HG02981 (cell line): ENCODE results near the gene TOMM5.

Experiments
- ATAC-seq: cut with Tn5 transposase; IDR thresholded peaks from one replicate; pipeline ENCODE4 v1.9.1; 2021; ENCODE audit warnings: mild to moderate bottlenecking, moderate library complexity; ENCODE audit not compliant: unreplicated experiment

TOMM5 gene

DNA sequence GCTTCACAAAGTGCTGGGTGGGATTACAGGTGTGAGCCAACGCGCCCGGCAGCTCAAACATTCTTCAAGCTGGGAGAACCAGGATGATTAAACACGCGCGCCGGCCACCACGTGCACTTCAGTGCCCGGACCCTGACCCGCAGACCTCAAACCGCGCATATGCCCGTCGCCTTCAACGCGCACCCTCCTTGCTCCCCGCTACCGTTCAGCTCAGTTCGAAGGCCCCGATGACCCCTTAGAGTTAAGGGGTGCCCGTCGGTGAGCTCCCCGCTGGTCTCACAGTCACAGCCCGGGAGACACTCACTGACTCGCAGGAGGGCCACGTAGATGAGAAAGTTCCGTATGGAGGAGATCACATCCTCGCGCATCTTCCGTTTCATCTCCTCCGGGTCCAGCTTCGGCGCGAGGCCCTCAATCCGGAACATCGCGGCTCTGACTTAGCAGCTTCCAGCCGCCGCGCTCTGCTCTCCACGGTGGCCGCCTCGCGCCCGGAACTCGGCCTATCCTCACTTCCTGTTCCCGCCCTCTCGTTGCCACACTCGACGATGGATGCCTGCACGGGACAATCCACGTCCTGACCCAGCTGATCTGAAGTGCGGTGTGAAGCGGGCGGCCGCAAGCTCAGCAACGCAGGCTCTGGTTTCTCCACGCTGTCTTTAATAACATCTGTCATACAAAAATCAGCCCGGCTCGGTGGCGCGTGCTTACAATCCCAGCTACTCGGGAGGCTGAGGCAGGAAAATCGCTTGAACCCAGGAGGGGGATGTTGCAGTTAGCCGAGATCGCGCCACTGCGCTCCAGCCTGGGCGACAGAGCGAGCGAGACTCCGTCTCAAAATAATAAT lies at the start of gene TOMM5:
Gene TOMM5, minus strand, starts transcription at position 490 of the 844 bp plus-strand sequence. Its CDS starts 65 bp downstream, at position 425.
- peak; percentile 85 for ATAC-seq

DNA sequence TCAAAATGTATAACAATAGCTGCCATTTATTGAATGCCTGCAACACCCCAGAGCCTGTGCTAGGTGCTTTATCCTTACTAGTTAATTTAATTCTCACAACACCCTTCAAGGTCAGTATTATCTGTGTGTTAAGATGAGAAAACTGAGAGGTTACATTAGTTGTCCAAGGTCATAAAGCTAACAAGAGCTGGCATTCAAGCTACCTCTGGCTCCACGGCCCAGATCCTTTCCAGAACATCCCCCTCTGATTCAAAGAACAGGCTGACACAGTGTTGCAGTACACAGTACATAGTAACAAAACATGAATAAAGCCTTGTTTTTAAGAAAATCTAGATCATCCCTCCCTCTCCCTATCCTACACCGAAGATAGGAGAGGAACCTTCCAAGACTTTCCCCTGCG lies 48.9 kb upstream of the TOMM5 start:
- no peak for ATAC-seq

- ATAC-seq, result no peak
Measured at GRCh38 chr9:37640246-37640645, 47.8 kb upstream of the TOMM5 start.

- no peak for ATAC-seq
Measured at GRCh38 chr9:37639841-37640240, 47.4 kb upstream of the TOMM5 start.

DNA sequence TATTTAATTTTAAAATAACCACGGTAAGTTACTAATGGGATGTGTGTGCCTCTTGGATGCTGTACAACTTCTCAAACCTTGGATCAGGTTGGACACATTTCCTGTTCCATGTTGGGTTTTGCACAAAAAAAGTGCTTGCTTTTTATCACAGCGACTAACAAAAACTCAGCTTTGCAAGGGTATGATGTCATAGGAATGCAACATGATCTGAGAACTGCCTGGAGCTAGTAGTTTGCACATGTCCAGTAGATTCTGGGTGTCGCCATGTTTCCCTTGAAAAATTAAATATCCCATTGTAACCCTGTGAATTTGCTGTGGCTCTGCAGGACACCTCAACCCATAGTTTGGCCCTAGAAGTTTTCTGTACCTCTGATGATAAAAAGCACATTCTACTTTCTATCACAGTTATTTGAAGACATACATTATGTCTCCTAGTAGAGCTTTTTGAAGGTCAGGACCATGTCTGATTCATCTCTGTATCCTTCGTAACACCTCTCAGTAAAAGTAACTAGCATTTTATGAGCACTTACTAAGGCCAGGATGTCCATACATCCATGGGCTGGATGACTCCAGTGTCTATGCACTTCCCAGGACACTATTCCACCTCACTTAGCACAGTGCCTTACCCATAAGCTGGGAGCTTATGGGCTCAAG lies 46.8 kb upstream of the TOMM5 start:
- ATAC-seq, result no peak

DNA sequence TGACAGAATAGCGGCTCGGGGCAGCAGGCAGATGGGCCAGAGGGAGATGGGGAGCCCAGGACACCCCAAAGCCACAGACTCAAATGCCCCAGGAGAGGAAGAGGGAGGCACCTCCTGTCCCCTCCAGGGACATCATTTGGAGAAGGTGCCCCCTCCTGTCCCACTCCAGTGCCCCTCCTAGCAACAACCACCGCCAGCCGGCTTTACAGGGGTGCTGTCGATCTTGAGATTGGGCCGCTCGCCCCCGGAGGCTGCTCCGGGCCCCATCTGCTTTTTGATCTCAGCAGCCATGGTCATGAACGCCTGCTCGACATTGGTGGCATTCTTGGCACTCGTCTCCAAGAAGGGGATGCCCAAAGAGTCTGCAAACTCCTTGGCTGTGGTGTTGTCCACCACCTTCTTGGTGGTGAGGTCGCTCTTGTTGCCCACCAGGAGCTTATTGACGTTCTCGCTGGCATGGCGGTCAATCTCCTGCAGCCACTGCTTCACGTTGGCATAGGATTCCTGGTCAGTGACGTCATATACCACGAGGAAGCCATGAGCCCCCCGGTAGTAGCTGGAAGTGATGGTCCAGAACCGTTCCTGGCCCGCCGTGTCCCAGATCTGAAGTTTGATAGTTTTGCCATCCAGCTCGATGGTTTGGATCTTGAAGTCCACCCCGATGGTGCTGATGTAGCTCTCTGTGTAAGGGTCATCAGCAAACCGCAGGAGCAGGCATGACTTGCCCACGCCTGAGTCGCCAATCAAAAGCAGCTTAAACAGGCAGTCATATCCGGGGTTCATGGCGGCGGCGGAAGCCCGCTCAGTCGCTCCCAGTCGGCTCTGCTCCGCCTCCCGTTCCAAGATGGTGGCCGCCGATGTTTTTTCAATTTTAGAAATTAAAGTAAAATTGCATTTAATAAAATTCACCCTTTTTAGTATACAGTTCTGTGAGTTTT lies 44.4 kb upstream of the TOMM5 start:
- no peak for ATAC-seq

- ATAC-seq, result no peak
Measured at GRCh38 chr9:37635808-37636207, 43.4 kb upstream of the TOMM5 start.

- no peak for ATAC-seq
Measured at GRCh38 chr9:37632479-37632878, 40.1 kb upstream of the TOMM5 start.

DNA sequence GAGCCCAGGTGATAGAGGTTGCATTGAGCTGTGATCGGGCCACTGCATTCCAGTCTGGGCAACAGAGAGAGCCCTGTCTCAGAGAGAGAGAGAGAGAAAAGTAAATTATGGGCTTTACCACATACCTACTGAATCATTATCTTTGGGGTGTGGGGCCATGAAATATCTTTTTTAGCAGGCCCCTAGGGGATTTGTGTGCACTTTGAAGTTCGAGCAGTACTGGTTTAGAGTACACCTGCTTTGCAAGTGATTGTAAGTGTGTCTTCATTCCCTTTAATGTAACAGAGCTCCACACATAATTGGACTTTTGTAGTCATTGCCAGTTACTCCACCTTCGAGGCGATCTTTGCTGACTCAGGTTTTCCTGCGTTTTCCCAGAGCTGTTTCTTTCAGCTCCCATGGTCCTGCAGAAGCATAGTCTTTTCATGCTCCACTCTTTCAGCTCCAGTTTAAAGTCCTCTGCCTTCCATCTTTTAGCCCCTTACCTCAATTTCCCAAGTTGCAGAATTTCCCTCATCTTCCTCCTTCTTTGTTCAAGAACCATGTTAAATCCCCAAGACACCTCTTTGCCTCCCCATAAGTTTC lies 34.4 kb upstream of the TOMM5 start:
- ATAC-seq, result no peak

DNA sequence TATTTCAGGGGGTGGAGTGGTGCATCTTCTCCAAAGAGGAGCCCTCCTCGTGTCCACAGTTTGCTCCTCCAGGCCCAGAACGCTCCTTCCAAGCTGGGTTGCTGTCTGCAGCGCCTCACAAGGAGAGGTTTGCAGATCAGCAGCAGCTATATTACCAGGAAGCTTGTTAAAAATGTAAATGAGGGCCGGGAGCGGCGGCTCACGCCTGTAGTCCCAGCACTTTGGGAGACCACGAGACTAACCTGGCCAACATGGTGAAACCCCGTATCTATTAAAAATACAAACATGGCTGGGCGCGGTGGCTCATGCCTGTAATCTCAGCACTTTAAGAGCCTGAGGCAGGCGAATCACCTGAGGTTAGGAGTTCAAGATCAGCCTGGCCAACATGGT lies 33.4 kb upstream of the TOMM5 start:
- ATAC-seq, result no peak

GRCh38 chr9:37625036-37625757 lies 32.8 kb upstream of the TOMM5 start:
- no peak for ATAC-seq

DNA sequence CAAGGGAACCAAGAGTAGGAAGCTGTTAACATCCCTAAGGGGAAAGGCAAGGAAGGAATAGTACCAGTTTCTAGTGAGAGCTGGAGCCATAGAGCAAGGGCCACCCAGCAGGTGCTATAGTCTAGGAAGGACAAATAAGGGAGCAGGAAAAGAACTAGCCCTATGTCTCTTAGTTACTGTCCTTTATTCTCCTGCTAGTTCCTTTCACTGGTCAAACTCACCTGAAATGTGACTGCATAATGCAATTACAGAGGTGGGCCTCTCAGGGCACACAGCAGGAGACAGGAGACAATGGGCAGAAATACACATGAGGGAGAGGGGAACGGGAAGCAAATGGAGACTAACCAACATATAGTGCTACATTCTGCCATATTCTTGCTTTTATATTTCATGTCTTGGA lies 31.7 kb upstream of the TOMM5 start:
- no peak for ATAC-seq

- no peak for ATAC-seq
Measured at GRCh38 chr9:37623267-37623666, 30.9 kb upstream of the TOMM5 start.

DNA sequence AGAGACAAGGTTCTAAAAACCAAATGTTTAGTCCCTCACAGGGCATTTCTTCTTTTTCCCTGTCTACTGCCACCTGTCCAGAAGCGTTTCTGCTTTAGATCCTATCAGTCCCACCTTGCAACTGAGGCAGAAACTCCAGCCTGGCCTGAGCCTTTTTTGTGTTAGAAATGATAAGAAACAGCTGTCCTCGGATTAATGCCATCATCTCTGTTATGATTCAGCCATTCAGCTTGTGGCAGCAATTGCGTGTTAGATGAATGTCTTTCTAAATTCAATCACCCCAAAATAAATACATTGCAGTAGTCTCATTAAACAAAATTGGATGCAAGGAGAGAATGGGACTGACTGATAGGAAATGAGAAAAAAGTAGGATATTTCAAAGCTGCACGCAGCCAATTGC lies 30.1 kb upstream of the TOMM5 start:
- no peak for ATAC-seq

DNA sequence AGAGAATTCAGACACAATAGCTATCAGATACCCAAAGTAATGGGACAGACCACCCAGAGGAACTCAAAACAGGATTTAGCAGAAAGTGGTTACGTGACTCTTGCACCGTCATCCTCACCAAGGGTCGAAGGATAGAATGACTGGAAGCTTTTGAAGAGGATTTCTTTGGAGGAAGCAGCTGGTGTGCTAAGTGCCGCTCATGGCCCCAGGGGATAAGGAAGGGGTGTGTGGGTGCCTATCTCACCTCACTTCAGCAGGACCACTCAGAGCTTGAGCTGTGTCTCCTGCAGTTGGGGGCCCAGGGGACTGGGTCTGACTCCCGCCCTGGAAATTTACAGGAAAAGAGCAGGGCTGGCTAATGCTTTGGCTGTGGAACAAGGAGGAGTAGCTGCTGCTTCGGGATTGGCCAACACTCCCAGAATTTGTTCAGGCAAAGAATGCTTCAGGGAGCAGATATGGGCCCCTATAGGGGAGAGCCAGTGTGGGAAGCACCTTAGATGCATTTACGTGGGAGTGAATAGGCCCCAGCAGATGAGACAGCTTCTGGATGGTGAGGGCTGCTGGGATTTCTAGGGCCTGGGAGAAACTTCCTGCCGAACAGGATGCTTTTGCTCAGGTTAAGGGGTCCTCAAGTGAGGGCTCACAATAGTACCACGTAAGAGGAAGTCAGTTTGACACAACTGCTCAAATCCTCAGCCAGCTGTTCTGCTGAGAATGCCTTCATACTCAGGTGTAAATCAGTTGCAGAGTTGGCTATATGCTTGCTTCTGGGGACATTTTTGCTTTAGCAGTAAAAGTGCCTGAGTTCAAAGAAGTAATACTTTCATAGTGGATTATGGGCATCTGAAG lies 29.1 kb upstream of the TOMM5 start:
- no peak for ATAC-seq

- no peak for ATAC-seq
Measured at GRCh38 chr9:37620396-37620795, 28.0 kb upstream of the TOMM5 start.

DNA sequence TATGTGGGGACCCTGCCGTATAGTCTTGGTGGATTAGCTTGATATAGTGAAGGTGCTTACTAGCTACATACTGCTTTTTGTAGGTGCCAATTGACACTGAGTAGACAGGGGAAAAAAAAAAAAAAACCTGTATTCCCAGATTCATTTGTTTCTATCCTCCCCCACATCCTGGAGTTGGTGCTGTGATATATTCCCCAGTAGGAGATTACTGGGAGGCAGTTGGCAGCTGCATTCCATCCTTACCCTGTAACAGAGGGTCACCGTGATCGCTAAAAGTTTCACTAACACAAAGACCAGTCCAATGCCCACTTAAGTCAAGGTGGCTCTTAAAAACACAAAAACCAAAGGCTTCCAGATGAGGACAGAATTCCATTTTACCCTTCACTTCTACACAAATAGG lies 27.4 kb upstream of the TOMM5 start:
- ATAC-seq, result no peak

DNA sequence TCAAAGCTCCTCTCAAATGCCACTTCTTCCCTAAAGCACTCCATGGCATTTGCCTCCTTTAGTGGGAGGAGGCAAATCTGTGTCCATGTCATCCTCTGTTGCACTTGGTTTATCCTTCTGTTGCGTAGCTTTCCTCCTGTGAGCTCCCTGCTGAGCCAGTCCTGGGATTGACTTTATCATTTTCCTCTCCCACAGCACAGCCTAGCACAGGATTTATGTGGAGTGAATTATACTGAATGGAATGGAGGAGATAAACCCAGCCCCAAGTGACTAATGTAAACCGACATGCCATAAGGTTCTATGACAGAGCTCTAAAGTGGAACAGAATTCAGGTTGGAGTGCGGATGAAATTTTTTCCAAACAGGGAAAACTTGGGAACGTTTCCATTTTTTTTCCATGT lies 26.4 kb upstream of the TOMM5 start:
- ATAC-seq, result no peak

GRCh38 chr9:37617832-37618231 lies 25.4 kb upstream of the TOMM5 start:
- no peak for ATAC-seq
